HEK293 (cell line): ENCODE data around the gene PPP6R1.
A peak's percentile ranks its signal among the peaks of the same experiment; 100 is the strongest.

Experiments used
- GLIS2 ChIP-seq: fragments of 450-650 bp; formaldehyde crosslinking; IDR thresholded peaks from 2 replicates; pipeline ENCODE4 v1.5.1; 2016; ENCODE audit warnings: missing biosample characterization, missing genetic modification characterization
- HOXA7 ChIP-seq: sonication (generic); formaldehyde crosslinking; IDR thresholded peaks from 2 replicates; pipeline ENCODE4 v1.8.1; 2022; ENCODE audit warnings: missing genetic modification reagents, borderline replicate concordance
- PRDM1 ChIP-seq: fragments of 450-650 bp; formaldehyde crosslinking; IDR thresholded peaks from 2 replicates; pipeline ENCODE4; 2016; ENCODE audit warnings: missing biosample characterization, missing genetic modification characterization
- SCRT1 ChIP-seq: fragments of 450-650 bp; formaldehyde crosslinking; IDR thresholded peaks from 2 replicates; pipeline ENCODE4 v1.5.1; 2016; ENCODE audit warnings: missing biosample characterization, missing genetic modification characterization, borderline replicate concordance
- SP7 ChIP-seq: fragments of 450-650 bp; formaldehyde crosslinking; IDR thresholded peaks from 2 replicates; pipeline ENCODE4 v1.5.1; 2016; ENCODE audit warnings: missing biosample characterization, missing genetic modification characterization
- ZBTB17 ChIP-seq: fragments of 450-650 bp; formaldehyde crosslinking; IDR thresholded peaks from 2 replicates; pipeline ENCODE4 v1.5.1; 2016; ENCODE audit warnings: missing biosample characterization, missing genetic modification characterization
- ZBTB20 ChIP-seq: fragments of 450-650 bp; formaldehyde crosslinking; IDR thresholded peaks from 2 replicates; pipeline ENCODE4 v1.5.1; 2016; ENCODE audit warnings: missing biosample characterization, missing genetic modification characterization
- ZBTB26 ChIP-seq: fragments of 450-650 bp; formaldehyde crosslinking; optimal IDR thresholded peaks from 2 replicates; pipeline ENCODE3; 2016; ENCODE audit warnings: missing biosample characterization, mild to moderate bottlenecking, missing genetic modification characterization
- ZEB2 ChIP-seq: fragments of 450-650 bp; formaldehyde crosslinking; IDR thresholded peaks from 2 replicates; pipeline ENCODE4 v1.5.1; 2016; ENCODE audit warnings: missing biosample characterization, missing genetic modification characterization
- ZNF335 ChIP-seq: fragments of 450-650 bp; formaldehyde crosslinking; conservative IDR thresholded peaks from 2 replicates; pipeline ENCODE4 v1.5.1; 2016; ENCODE audit warnings: missing biosample characterization, missing genetic modification characterization
- ZNF404 ChIP-seq: fragments of 450-650 bp; formaldehyde crosslinking; IDR thresholded peaks from 2 replicates; pipeline ENCODE4 v1.5.1; 2017; ENCODE audit warnings: missing biosample characterization, missing genetic modification characterization
- ZNF544 ChIP-seq: fragments of 450-650 bp; formaldehyde crosslinking; IDR thresholded peaks from 2 replicates; pipeline ENCODE4 v1.5.0; 2017; ENCODE audit warnings: missing biosample characterization, missing genetic modification characterization
- ZNF692 ChIP-seq: fragments of 450-650 bp; formaldehyde crosslinking; IDR thresholded peaks from 2 replicates; pipeline ENCODE4 v1.5.1; 2016; ENCODE audit warnings: missing biosample characterization, missing genetic modification characterization
- ZNF843 ChIP-seq: fragments of 450-650 bp; formaldehyde crosslinking; IDR thresholded peaks from 2 replicates; pipeline ENCODE4 v1.5.1; 2016; ENCODE audit warnings: missing biosample characterization, missing genetic modification characterization
- ZSCAN16 ChIP-seq: fragments of 450-650 bp; formaldehyde crosslinking; IDR thresholded peaks from 2 replicates; pipeline ENCODE4 v1.5.1; 2016; ENCODE audit warnings: missing biosample characterization, missing genetic modification characterization
- ZXDB ChIP-seq: fragments of 450-650 bp; formaldehyde crosslinking; IDR thresholded peaks from 2 replicates; pipeline ENCODE4 v1.5.1; 2016; ENCODE audit warnings: missing biosample characterization, missing genetic modification characterization
- TF ChIP-seq, protein P1 (sequence below): fragments of 450-650 bp; formaldehyde crosslinking; IDR thresholded peaks from 2 replicates; pipeline ENCODE4 v1.5.1; 2016; ENCODE audit warnings: missing biosample characterization, missing genetic modification characterization
- TF ChIP-seq, protein P2 (sequence below): fragments of 450-650 bp; formaldehyde crosslinking; conservative IDR thresholded peaks from 2 replicates; pipeline ENCODE4 v1.5.1; 2016; ENCODE audit warnings: low read depth, missing biosample characterization, missing genetic modification characterization
- TF ChIP-seq, protein P3 (sequence below): fragments of 450-650 bp; formaldehyde crosslinking; IDR thresholded peaks from 2 replicates; pipeline ENCODE4 v1.5.1; 2016; ENCODE audit warnings: missing biosample characterization, missing genetic modification characterization
- TF ChIP-seq, protein P4 (sequence below): fragments of 450-650 bp; formaldehyde crosslinking; IDR thresholded peaks from 2 replicates; pipeline ENCODE4 v1.5.1; 2016; ENCODE audit warnings: missing biosample characterization, missing genetic modification characterization
- TF ChIP-seq, protein P5 (sequence below): fragments of 450-650 bp; formaldehyde crosslinking; IDR thresholded peaks from 2 replicates; pipeline ENCODE4 v1.5.1; 2016; ENCODE audit warnings: missing biosample characterization, missing genetic modification characterization

The PPP6R1 gene

DNA sequence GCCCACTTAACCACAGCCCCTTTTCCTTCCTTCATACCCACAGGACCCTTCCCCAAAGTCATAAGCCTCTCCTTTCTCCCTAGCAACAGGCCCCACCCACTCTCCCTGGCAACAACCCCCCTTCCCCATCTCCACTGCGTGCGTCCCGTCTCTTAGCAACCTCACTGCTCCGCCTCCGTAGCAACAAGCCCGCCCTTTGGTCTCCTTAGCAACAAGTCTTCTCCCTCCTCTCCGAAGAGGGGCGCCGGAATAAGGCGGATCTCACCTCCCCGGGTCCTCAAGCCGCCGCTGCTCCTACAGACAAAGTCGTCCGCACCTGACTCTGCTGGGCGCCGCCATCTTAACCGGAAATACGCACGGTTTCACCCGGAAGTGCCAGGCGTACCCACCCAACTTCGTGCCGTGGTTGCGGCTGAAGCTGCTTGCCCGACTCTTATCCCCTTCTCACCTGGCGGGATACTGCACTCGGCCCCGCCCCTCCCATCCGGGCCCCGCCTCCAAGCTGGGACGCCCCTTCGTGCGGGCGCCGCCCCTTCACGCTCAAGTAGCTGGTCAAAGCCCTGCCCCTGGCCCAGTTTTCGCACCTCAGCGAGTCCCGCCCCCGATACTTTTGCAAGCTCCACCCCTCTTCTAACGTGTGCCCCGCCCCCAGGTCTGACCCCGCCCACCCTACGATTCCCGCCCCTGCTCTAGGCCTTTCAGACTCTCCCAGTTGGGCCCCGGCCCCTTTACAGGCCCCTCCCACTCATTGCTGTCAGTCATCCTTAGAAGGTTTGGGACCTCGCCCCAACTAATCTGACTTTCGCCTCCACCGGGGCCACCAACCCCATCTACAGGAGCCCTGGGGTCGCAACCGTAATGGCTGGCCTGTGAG, 21.2 kb upstream of the PPP6R1 start, which contains the start of gene HSPBP1 (continued):
- TF ChIP-seq, protein P1, sequence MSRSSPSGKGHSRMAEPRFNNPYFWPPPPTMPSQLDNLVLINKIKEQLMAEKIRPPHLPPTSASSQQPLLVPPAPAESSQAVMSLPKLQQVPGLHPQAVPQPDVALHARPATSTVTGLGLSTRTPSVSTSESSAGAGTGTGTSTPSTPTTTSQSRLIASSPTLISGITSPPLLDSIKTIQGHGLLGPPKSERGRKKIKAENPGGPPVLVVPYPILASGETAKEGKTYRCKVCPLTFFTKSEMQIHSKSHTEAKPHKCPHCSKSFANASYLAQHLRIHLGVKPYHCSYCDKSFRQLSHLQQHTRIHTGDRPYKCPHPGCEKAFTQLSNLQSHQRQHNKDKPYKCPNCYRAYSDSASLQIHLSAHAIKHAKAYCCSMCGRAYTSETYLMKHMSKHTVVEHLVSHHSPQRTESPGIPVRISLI (tag by site-specific recombination) = no peak
- TF ChIP-seq ZNF404 (no peak), ZBTB20 (peak; percentile 52; the same call in 1 of the 2 replicates), ZEB2 (peak; percentile 86), ZSCAN16 (tag by site-specific recombination) (no peak), ZNF544 (no peak), HOXA7 (no peak), ZNF843 (tag by site-specific recombination) (peak; percentile 55), SP7 (tag by site-specific recombination) (peak; percentile 71), GLIS2 (tag by site-specific recombination) (peak; percentile 15; the same call in 1 of the 2 replicates), SCRT1 (tag by site-specific recombination) (peak; percentile 83), PRDM1 (tag by site-specific recombination) (no peak), ZNF692 (tag by site-specific recombination) (peak; percentile 60), ZNF335 (tag by site-specific recombination) (peak; percentile 89), ZBTB17 (peak; percentile 75), ZBTB26 (tag by site-specific recombination) (peak; percentile 23), ZXDB (tag by site-specific recombination) (peak; percentile 82)
- TF ChIP-seq, protein P2, sequence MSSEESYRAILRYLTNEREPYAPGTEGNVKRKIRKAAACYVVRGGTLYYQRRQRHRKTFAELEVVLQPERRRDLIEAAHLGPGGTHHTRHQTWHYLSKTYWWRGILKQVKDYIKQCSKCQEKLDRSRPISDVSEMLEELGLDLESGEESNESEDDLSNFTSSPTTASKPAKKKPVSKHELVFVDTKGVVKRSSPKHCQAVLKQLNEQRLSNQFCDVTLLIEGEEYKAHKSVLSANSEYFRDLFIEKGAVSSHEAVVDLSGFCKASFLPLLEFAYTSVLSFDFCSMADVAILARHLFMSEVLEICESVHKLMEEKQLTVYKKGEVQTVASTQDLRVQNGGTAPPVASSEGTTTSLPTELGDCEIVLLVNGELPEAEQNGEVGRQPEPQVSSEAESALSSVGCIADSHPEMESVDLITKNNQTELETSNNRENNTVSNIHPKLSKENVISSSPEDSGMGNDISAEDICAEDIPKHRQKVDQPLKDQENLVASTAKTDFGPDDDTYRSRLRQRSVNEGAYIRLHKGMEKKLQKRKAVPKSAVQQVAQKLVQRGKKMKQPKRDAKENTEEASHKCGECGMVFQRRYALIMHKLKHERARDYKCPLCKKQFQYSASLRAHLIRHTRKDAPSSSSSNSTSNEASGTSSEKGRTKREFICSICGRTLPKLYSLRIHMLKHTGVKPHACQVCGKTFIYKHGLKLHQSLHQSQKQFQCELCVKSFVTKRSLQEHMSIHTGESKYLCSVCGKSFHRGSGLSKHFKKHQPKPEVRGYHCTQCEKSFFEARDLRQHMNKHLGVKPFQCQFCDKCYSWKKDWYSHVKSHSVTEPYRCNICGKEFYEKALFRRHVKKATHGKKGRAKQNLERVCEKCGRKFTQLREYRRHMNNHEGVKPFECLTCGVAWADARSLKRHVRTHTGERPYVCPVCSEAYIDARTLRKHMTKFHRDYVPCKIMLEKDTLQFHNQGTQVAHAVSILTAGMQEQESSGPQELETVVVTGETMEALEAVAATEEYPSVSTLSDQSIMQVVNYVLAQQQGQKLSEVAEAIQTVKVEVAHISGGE = peak; percentile 99
- TF ChIP-seq, protein P3, sequence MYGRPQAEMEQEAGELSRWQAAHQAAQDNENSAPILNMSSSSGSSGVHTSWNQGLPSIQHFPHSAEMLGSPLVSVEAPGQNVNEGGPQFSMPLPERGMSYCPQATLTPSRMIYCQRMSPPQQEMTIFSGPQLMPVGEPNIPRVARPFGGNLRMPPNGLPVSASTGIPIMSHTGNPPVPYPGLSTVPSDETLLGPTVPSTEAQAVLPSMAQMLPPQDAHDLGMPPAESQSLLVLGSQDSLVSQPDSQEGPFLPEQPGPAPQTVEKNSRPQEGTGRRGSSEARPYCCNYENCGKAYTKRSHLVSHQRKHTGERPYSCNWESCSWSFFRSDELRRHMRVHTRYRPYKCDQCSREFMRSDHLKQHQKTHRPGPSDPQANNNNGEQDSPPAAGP = peak; percentile 53; the same call in 1 of the 2 replicates
- TF ChIP-seq, protein P4, sequence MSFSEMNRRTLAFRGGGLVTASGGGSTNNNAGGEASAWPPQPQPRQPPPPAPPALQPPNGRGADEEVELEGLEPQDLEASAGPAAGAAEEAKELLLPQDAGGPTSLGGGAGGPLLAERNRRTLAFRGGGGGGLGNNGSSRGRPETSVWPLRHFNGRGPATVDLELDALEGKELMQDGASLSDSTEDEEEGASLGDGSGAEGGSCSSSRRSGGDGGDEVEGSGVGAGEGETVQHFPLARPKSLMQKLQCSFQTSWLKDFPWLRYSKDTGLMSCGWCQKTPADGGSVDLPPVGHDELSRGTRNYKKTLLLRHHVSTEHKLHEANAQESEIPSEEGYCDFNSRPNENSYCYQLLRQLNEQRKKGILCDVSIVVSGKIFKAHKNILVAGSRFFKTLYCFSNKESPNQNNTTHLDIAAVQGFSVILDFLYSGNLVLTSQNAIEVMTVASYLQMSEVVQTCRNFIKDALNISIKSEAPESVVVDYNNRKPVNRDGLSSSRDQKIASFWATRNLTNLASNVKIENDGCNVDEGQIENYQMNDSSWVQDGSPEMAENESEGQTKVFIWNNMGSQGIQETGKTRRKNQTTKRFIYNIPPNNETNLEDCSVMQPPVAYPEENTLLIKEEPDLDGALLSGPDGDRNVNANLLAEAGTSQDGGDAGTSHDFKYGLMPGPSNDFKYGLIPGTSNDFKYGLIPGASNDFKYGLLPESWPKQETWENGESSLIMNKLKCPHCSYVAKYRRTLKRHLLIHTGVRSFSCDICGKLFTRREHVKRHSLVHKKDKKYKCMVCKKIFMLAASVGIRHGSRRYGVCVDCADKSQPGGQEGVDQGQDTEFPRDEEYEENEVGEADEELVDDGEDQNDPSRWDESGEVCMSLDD (tag by site-specific recombination) = peak; percentile 81; the same call in 1 of the 2 replicates
- TF ChIP-seq, protein P5, sequence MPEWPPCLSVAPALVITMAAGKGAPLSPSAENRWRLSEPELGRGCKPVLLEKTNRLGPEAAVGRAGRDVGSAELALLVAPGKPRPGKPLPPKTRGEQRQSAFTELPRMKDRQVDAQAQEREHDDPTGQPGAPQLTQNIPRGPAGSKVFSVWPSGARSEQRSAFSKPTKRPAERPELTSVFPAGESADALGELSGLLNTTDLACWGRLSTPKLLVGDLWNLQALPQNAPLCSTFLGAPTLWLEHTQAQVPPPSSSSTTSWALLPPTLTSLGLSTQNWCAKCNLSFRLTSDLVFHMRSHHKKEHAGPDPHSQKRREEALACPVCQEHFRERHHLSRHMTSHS (tag by site-specific recombination) = no peak
